Keratinocyte (primary cell): ENCODE results near the gene EPB41L2. TPM values are rescaled to one million over a fixed set of nuclear protein-coding genes. Genes with fewer than 3 reads are reported as not detected.

Source experiments
- DNase-seq: peaks from one replicate; pipeline ENCODE4 v3.0.0-alpha.2; 2011; ENCODE audit warnings: low read depth, missing footprints, low spot score
- FAIRE-seq: peaks from 2 replicates; lab custom pipeline; 2011; peaks lifted over from hg19 to GRCh38; lab: Jason Lieb, UNC
- H2AFZ ChIP-seq: 2 replicates; pipeline ENCODE4 v1.6.0; 2012; ENCODE audit warnings: low read length, control low read depth, inconsistent platforms; ENCODE audit not compliant: control insufficient read depth
- H3K27ac ChIP-seq: 2 replicates; pipeline ENCODE4 v1.5.1; 2011; ENCODE audit warnings: low read length; ENCODE audit not compliant: control insufficient read depth, insufficient read depth
- H3K27me3 ChIP-seq: 3 replicates; pipeline ENCODE4 v1.6.0; 2011; ENCODE audit warnings: low read length; ENCODE audit not compliant: control insufficient read depth, insufficient read depth; ENCODE audit errors: extremely low read depth
- H3K36me3 ChIP-seq, 2 experiments: 2 replicates in 1 of 2; 3 replicates in 1 of 2; pipeline ENCODE4 v1.5.1; 2011; ENCODE audit warnings: low read length in 2 of 2, mild to moderate bottlenecking in 1 of 2; ENCODE audit not compliant: control insufficient read depth in 2 of 2, insufficient read depth in 2 of 2; ENCODE audit errors: extremely low read depth in 1 of 2
- H3K4me1 ChIP-seq: 3 replicates; pipeline ENCODE4 v1.5.1; 2011; ENCODE audit warnings: low read length; ENCODE audit not compliant: control insufficient read depth, insufficient read depth; ENCODE audit errors: extremely low read depth
- H3K4me2 ChIP-seq: 3 replicates; pipeline ENCODE4 v1.6.0; 2011; ENCODE audit warnings: low read depth, low read length; ENCODE audit not compliant: control insufficient read depth, insufficient read depth; ENCODE audit errors: extremely low read depth
- H3K4me3 ChIP-seq, 3 experiments: fragments of 200-600 bp in 1 of 3; sonication (generic) in 1 of 3; 2 replicates in 2 of 3; 3 replicates in 1 of 3; pipeline ENCODE4 v1.5.1; 2011 to 2016; ENCODE audit warnings: low read length in 3 of 3, mild to moderate bottlenecking in 3 of 3, control low read depth in 2 of 3, inconsistent platforms in 1 of 3, low read depth in 1 of 3, mixed read lengths in 1 of 3, mixed run types in 1 of 3, moderate library complexity in 1 of 3; ENCODE audit not compliant: control insufficient read depth in 2 of 3, insufficient read depth in 2 of 3; ENCODE audit errors: extremely low read depth in 1 of 3
- H3K79me2 ChIP-seq: 2 replicates; pipeline ENCODE4 v1.6.0; 2012; ENCODE audit warnings: low read length; ENCODE audit not compliant: control insufficient read depth, insufficient read depth
- H3K9ac ChIP-seq: 3 replicates; pipeline ENCODE4 v1.6.0; 2011; ENCODE audit warnings: low read length; ENCODE audit not compliant: control insufficient read depth, insufficient read depth; ENCODE audit errors: extremely low read depth
- H3K9me1 ChIP-seq: 3 replicates; pipeline ENCODE4 v1.6.0; 2011; ENCODE audit warnings: low read length; ENCODE audit not compliant: control insufficient read depth, insufficient read depth; ENCODE audit errors: extremely low read depth
- H3K9me3 ChIP-seq: 2 replicates; pipeline ENCODE4 v1.5.1; 2012; ENCODE audit warnings: low read depth, low read length; ENCODE audit not compliant: control insufficient read depth
- H4K20me1 ChIP-seq: 3 replicates; pipeline ENCODE4 v1.6.0; 2011; ENCODE audit warnings: low read length; ENCODE audit not compliant: control insufficient read depth, insufficient read depth; ENCODE audit errors: extremely low read depth
- CTCF ChIP-seq, 3 experiments: IDR thresholded peaks in 1 of 3; conservative IDR thresholded peaks in 1 of 3; optimal IDR thresholded peaks in 1 of 3; 2 replicates in 2 of 3; 3 replicates in 1 of 3; pipeline versions ENCODE3 to v1.5.1; 2011; ENCODE audit warnings: low read length in 3 of 3, mild to moderate bottlenecking in 3 of 3, moderate library complexity in 2 of 3, control low read depth in 1 of 3, inconsistent platforms in 1 of 3; ENCODE audit not compliant: insufficient read depth in 2 of 3; ENCODE audit errors: extremely low read depth in 1 of 3
- EZH2 ChIP-seq: IDR thresholded peaks from one replicate; pipeline ENCODE4 v1.6.1; 2012; ENCODE audit warnings: inconsistent platforms, mild to moderate bottlenecking, low read length, moderate library complexity
- dilution Hi-C: fragments of 300-500 bp; cut with MboI; formaldehyde crosslinking; loops from one replicate; pipeline ENCODE4 v1.7.0; 2020; ENCODE audit warnings: low sequenced_read_pairs; ENCODE audit not compliant: extremely low pct_ligation_motif_present
- polyA plus RNA-seq, 5 experiments: library from polyadenylated mRNA; depleted of rRNA in 3 of 5; stranded (reverse) in 3 of 5; stranded (forward) in 1 of 5; unstranded in 1 of 5; fragments of >200 nt; gene quantifications; 1 replicate in 1 of 5; 2 replicates in 3 of 5; 3 replicates in 1 of 5; pipeline versions ENCODE4 v1.2.1 to v1.2.3, GENCODE V29; 2011 to 2012; ENCODE audit warnings: missing spikeins in 2 of 5, low read depth in 1 of 5, low replicate concordance in 1 of 5

Gene EPB41L2
- polyA plus RNA-seq, 1 donor (not counting 4 experiments of a cell fraction or from before 2014, with no cell fraction given), result 22.0 TPM

- no peaks in the 10 kb centered on the region for H4K20me1 ChIP-seq
- dilution Hi-C loops, result no loop called here
- TF ChIP-seq CTCF (optimal IDR thresholded peaks at IDR 0.05 in 1 of 3, IDR thresholded peaks at IDR 0.05 in 1 of 3, conservative IDR thresholded peaks at IDR 0.05 in 1 of 3; ENCODE audit: extremely low read depth in 1 of 3, insufficient read depth in 2 of 3, low read length in 3 of 3), result no peak
- TF ChIP-seq EZH2, result no peak
Observed at GRCh38 chr6:131063764-131064272, 773 bp upstream of the EPB41L2 start.

GRCh38 chr6:131062241-131063027, 611 bp downstream of the EPB41L2 start:
- Histone ChIP-seq H3K36me3 (no peaks in the 10 kb centered on the region), H3K9me1 (no peaks in the 10 kb centered on the region), H4K20me1 (no peaks in the 10 kb centered on the region), H3K9ac (peak overlapping the region; percentile 78), H3K27me3 (no peaks in the 10 kb centered on the region), H2AFZ (peak overlapping the region; percentile 80), H3K9me3 (no peaks in the 10 kb centered on the region), H3K79me2 (peaks cover 13% of the 10 kb centered on the region), H3K4me1 (peaks cover 11% of the 10 kb centered on the region), H3K4me2 (peak overlapping the region; percentile 84), H3K27ac (peak overlapping the region; percentile 25), H3K4me3 (peak overlapping the region; percentile 76 to 82 (median 76))
- no peak for DNase-seq
- dilution Hi-C loops, result no loop called here
- FAIRE-seq, result no peak
- no peak for TF ChIP-seq EZH2
- no peak for TF ChIP-seq CTCF (optimal IDR thresholded peaks at IDR 0.05 in 1 of 3, IDR thresholded peaks at IDR 0.05 in 1 of 3, conservative IDR thresholded peaks at IDR 0.05 in 1 of 3; ENCODE audit: extremely low read depth in 1 of 3, insufficient read depth in 2 of 3, low read length in 3 of 3)

More at GRCh38 chr6:131063764-131064272, 773 bp upstream of the EPB41L2 start:
- no peaks in the 10 kb centered on the region for H3K27me3 ChIP-seq
- H3K9me3 ChIP-seq, result no peaks in the 10 kb centered on the region
- DNase-seq, result no peak
- H3K9ac ChIP-seq, result peak overlapping the region; percentile 78
- peaks cover 9% of the 10 kb centered on the region for H3K79me2 ChIP-seq
- peak overlapping the region; percentile 23 for H3K27ac ChIP-seq
- peak overlapping the region; percentile 78 for H3K4me2 ChIP-seq
- H3K9me1 ChIP-seq, result no peaks in the 10 kb centered on the region
- peaks cover 11% of the 10 kb centered on the region for H3K4me1 ChIP-seq
- peak overlapping the region; percentile 85 for H2AFZ ChIP-seq
- H3K36me3 ChIP-seq, result no peaks in the 10 kb centered on the region
- no peak for FAIRE-seq
- H3K4me3 ChIP-seq, result peak overlapping the region; percentile 76 to 82 (median 76)
